ENCODE results near the gene HOXB2. TPM values are rescaled to one million over a fixed set of nuclear protein-coding genes. Genes with fewer than 3 reads are reported as not detected.

HOXB2 gene
- total and polyA plus RNA-seq, 3 donors from 2014 or later = 1.8 to 4.2 (median 3.3) TPM

DNA sequence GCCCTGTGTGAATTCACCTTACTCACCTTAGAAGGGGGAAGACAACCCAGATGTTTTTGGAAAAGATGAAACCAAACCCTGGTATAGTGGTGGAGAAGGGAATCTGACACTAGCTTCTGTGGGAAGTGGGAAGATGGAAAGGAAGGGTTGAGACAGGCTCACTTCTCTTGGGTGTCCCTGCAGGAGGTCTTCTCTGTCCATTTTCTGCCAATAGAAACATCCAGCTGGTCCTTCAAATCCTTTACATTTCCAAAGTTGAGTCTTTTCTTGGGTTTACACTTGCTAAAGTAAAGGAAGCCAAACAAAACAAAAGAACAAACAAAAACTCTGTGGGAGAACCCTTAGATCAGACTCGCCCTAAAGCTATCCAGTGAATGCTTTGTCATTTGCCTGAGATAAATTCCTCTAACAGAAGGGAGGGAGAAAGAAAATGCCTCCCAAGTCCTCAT is 24.3 kb downstream of the HOXB2 start:
- no peak overlapping the region for H3K27ac ChIP-seq
- no peak for TF ChIP-seq POLR2A (IDR thresholded peaks at IDR 0.05)
- H3K36me3 ChIP-seq (ENCODE audit: low read depth, missing control alignments) = no peaks in the 10 kb centered on the region
- DNase-seq = no peak
- H3K27me3 ChIP-seq = no peaks in the 10 kb centered on the region
- 53 to 64% methylated on average over 1 of the region's 1 CpG for WGBS, 2 donors
- no peaks in the 10 kb centered on the region for H3K9me3 ChIP-seq
- intact Hi-C loops (cut with DNase I; ENCODE audit: low total_unique reads) = no loop called here
- H3K4me1 ChIP-seq = no peaks in the 10 kb centered on the region
- no peak overlapping the region for H3K4me3 ChIP-seq

DNA sequence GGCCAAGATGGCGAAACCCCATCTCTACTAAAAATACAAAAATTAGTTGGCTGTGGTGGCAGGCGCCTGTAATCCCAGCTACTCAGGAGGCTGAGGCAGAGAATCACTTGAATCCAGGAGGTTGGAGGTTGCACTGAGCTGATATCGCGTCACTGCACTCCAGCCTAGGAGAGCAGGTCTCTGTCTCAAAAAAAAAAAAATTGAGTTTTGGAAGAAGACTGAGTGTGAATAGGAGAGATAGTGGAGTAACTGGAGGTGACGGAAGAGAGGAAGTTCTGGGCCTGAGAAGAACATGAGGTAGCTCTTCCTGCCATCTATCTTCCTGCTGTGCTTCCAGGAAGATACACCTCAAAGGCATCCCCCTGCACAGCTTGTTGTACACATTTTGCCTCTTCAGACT is 25.5 kb downstream of the HOXB2 start:
- H3K4me3 ChIP-seq = no peak overlapping the region
- no peaks in the 10 kb centered on the region for H3K36me3 ChIP-seq (ENCODE audit: low read depth, missing control alignments)
- TF ChIP-seq POLR2A (IDR thresholded peaks at IDR 0.05) = no peak
- TF ChIP-seq, protein P1, sequence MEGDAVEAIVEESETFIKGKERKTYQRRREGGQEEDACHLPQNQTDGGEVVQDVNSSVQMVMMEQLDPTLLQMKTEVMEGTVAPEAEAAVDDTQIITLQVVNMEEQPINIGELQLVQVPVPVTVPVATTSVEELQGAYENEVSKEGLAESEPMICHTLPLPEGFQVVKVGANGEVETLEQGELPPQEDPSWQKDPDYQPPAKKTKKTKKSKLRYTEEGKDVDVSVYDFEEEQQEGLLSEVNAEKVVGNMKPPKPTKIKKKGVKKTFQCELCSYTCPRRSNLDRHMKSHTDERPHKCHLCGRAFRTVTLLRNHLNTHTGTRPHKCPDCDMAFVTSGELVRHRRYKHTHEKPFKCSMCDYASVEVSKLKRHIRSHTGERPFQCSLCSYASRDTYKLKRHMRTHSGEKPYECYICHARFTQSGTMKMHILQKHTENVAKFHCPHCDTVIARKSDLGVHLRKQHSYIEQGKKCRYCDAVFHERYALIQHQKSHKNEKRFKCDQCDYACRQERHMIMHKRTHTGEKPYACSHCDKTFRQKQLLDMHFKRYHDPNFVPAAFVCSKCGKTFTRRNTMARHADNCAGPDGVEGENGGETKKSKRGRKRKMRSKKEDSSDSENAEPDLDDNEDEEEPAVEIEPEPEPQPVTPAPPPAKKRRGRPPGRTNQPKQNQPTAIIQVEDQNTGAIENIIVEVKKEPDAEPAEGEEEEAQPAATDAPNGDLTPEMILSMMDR (IDR thresholded peaks at IDR 0.05) = no peak
- no peaks in the 10 kb centered on the region for H3K9me3 ChIP-seq
- H3K27ac ChIP-seq = no peak overlapping the region
- H3K4me1 ChIP-seq = no peaks in the 10 kb centered on the region
- intact Hi-C loops (cut with DNase I; ENCODE audit: low total_unique reads) = no loop called here
- no peaks in the 10 kb centered on the region for H3K27me3 ChIP-seq
- no peak for DNase-seq
- WGBS, 2 donors = 87 to 89% methylated on average over 5 of the region's 5 CpGs

DNA sequence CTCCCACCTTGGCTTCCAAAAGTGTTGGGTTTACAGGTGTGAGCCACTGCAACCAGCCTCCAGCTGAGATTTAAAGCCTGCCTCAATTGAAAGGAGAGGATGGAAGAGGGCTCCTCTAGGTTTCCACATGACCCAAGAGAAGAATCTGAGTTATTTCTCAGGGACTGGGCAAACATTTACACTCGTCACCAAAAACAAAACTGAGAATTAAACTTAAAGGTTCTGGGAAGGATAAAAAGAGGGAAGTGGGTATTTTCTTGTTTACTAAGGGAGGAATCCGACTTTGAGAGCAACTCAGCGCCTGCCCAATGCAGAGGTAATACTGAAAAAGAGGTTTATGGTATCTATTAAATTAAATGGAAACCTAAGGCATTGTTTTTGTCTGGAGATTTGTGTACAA is 27.4 kb downstream of the HOXB2 start:
- H3K27me3 ChIP-seq = no peaks in the 10 kb centered on the region
- WGBS, 2 donors = 44 to 47% methylated on average over 3 of the region's 3 CpGs
- no peak overlapping the region for H3K27ac ChIP-seq
- TF ChIP-seq POLR2A (IDR thresholded peaks at IDR 0.05) = no peak
- TF ChIP-seq, protein P1 (IDR thresholded peaks at IDR 0.05) = no peak
- DNase-seq = no peak
- no peak overlapping the region for H3K4me3 ChIP-seq
- H3K36me3 ChIP-seq (ENCODE audit: low read depth, missing control alignments) = no peaks in the 10 kb centered on the region
- H3K4me1 ChIP-seq = no peaks in the 10 kb centered on the region
- H3K9me3 ChIP-seq = no peaks in the 10 kb centered on the region
- intact Hi-C loops (cut with DNase I; ENCODE audit: low total_unique reads) = no loop called here

DNA sequence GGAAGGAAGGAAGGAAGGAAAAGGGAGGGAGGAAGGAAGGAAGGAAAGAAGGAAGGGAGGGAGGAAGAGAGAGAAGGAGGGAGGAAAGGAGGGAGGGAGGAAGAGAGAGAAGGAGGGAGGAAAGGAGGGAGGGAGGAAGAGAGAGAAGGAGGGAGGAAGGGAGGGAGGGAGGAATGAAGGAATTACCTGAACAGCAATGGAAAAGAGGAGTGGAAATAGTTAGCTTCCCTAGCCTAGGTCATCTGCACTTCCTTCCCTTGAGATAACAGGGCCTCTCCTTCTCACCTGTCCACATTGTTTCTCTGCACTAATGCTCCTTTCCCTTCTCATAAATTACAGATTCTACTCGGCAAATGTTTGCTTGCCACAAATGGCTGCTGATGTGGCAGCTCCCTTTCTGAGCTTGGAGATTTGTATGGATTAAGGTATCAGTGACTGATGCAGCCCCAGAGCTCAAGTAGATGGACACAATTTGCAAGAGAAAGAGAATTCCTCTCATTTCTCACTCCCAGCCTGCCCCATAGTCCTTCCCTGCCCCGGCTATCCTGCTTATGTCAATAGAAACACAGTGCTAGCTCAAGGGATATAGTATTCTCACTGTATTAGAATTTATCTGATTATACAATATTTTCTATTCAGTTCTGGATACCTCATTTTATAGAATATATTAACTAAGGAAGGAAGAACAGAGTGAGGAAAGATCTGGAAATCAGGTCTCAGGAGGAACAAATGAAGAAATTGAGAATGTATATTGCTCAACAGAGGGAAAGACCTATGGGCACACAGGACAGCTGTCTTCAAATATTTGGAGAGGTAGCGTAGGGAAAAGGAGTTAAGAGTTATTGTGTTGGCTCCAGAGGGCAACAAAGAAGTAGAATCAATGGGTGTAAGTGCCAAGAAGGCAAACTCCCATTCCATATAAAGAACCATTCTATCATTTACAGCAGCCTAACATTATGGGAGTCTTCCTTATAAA is 28.7 kb downstream of the HOXB2 start:
- Histone ChIP-seq H3K36me3 (ENCODE audit: low read depth, missing control alignments) (no peaks in the 10 kb centered on the region), H3K9me3 (no peaks in the 10 kb centered on the region)

DNA sequence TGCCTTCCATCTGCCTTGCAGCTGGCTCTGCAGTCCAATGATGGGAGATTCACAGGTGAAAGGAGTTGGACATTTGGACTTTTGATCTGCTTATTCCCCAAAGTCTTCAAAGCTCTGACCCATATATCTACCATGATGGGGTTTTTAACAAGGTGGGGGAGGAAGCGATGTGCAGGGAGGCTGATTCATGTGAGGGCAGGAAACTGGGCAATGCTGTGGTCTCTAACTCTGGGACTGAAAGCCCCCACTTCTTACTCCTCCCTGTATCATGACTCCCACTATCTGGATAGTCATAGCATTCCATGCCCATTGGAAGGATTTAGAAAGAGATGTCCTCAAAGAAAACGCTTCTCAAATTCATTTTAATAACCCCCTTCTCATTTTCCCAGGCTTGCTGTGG is 30.4 kb downstream of the HOXB2 start:
- Histone ChIP-seq H3K36me3 (ENCODE audit: low read depth, missing control alignments) (no peaks in the 10 kb centered on the region), H3K9me3 (no peaks in the 10 kb centered on the region), H3K4me1 (no peaks in the 10 kb centered on the region), H3K27me3 (no peaks in the 10 kb centered on the region), H3K4me3 (no peak overlapping the region), H3K27ac (no peak overlapping the region)
- WGBS, 2 donors = 38 to 47% methylated on average over 2 of the region's 2 CpGs
- TF ChIP-seq, protein P1 (IDR thresholded peaks at IDR 0.05) = no peak
- no peak for TF ChIP-seq POLR2A (IDR thresholded peaks at IDR 0.05)
- intact Hi-C loops (cut with DNase I; ENCODE audit: low total_unique reads) = no loop called here
- no peak for DNase-seq

More for the DNA sequence above, 28.7 kb downstream of the HOXB2 start:
- no peak for DNase-seq
- Histone ChIP-seq H3K27ac (no peak overlapping the region), H3K27me3 (no peaks in the 10 kb centered on the region), H3K4me3 (no peak overlapping the region), H3K4me1 (no peaks in the 10 kb centered on the region)
- WGBS, 2 donors = 57 to 59% methylated on average over 3 of the region's 3 CpGs
- TF ChIP-seq, protein P1 (IDR thresholded peaks at IDR 0.05) = no peak
- no peak for TF ChIP-seq POLR2A (IDR thresholded peaks at IDR 0.05)
- intact Hi-C loops (cut with DNase I; ENCODE audit: low total_unique reads) = no loop called here

Measured in testis (tissue), 3 donors.